GM19467 (cell line): ENCODE results near the gene BORA.
"Not testable (repeated sequence)": the region's sequence is repeated elsewhere in the genome, so short reads cannot be mapped to it uniquely, and the experiment has no call there.

Experiments
- ATAC-seq: cut with Tn5 transposase; IDR thresholded peaks from one replicate; pipeline ENCODE4 v1.9.1; 2021; ENCODE audit warnings: mild to moderate bottlenecking, moderate library complexity; ENCODE audit not compliant: unreplicated experiment

BORA gene

GRCh38 chr13:72760189-72760588 is 32.5 kb downstream of the BORA start:
- ATAC-seq: no peak

DNA sequence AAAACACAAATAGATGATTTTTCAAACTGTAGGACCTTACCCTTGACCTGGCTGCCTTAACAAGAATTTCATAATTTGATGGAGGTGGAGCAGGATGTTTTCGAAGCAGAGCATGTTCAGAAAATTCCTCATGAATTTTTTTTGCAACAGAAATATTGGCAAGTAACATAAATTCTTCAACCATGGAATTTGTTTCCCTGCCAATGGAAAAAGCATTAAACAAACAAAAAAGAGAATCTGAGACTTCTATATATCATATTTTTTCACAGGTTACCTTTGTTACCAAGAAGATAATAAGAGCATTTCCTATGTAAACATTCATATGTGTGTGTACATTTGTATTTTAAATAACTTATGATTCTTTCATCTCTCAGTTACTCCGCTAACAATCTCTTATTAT is 35.7 kb downstream of the BORA start:
- ATAC-seq: no peak

DNA sequence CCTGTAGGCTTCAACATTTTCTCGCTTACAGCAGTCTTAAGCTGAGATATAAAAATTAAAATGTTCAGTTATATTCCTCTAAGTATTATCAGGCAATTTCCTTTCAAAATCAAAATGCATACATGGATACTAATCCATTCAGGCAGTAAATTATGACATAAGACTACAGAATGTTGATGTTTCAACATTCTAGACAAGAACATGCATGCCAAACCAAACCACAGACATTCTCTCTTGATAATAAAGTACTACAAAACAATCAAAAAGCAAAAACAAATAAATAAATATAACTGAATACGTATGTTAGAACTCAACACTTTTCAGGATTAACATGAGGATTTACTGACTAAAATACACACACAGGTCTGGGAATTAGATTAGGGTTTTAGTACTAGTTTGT is 46.3 kb downstream of the BORA start:
- ATAC-seq: no peak

- ATAC-seq: peak; percentile 98
Measured at GRCh38 chr13:72781451-72782439, 54.0 kb downstream of the BORA start, which contains the start of the genes DIS3 and PIBF1. Gene DIS3 (minus strand): TSS chr13:72781900. CDS start chr13:72781832, 68 bp downstream. Gene PIBF1 (plus strand): TSS chr13:72782133. CDS start chr13:72783470, 1,337 bp downstream.

DNA sequence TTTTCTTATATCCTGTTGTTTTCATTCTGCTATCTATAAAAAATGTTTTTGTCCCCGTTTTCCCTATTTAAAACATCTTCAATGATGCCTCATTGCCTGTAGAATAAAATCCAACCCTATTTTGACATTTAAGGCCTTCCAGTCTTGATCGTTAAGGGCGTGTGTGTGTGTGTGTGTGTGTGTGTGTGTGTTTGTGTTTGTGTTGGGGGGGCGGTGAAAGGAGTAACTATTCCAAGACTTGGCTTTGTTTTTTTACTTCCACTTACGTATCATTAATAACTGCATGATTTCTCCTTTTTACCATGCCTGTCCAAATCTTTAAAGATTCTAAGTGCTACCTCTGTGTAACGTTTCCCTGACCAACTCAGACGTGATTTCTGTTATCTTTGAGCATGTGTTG is 55.0 kb downstream of the BORA start:
- no peak for ATAC-seq

GRCh38 chr13:72784679-72785078 is 57.0 kb downstream of the BORA start:
- not testable (repeated sequence) for ATAC-seq

DNA sequence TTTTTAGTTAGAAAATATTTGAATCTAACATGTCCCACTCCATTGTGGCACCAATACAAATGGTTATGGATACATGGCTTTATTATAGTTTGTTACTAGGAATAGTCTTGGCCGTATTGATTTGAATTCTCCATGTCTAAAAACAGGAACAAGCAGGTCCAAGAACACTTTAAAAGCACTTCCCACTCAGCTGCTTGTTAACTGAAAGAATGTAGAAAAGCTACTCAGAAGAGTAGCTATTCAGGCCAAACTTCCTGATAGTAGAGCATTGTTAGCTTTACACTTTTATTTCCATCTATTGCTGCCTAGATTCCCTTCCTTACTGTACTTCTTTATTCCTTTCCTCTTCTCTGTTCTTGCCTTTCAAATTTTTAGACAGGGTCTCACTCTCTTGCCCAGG is 61.1 kb downstream of the BORA start:
- no peak for ATAC-seq

DNA sequence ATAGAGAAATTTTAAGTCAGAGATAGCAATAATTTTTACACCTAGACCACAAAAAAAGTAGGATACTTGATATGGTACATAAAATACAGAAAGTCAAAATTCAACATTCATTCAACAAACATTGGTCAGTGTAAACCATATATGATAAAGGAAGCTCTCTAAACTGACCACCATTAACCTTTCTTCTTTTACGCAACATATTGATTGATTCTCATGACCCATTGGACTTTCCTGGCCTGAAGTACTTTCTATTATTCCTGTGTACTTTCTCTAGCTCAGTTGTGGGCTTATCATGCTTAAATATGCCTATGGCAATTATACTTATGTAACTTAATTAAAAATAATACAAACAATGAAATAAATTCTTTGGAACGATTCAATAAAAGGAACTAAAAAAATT is 64.9 kb downstream of the BORA start:
- ATAC-seq: no peak

- ATAC-seq: no peak
Measured at GRCh38 chr13:72798817-72799216, 71.1 kb downstream of the BORA start.

DNA sequence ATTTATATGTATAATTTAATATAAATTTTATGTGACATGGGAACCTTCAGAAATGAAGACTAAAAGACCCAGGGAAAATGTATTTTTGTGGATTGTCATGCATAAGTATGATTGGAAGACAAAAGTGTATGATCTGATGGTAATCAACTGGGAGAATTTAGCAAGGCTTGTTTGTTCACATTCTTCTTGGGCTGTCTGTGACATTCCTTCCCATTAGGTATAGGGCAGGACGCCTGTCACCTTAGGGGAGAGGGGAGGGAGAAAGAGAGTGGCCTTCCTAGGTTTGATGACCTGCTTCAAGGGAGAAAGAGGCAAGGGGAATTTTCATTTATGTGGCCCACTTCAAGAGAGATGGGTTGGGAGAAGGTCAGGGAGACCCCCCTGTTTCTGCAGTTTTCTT is 76.6 kb downstream of the BORA start:
- ATAC-seq: no peak
